ENCODE measurements around the gene PROS1.
A peak's percentile ranks its signal among the peaks of the same experiment; 100 is the strongest.

Gene PROS1

DNA sequence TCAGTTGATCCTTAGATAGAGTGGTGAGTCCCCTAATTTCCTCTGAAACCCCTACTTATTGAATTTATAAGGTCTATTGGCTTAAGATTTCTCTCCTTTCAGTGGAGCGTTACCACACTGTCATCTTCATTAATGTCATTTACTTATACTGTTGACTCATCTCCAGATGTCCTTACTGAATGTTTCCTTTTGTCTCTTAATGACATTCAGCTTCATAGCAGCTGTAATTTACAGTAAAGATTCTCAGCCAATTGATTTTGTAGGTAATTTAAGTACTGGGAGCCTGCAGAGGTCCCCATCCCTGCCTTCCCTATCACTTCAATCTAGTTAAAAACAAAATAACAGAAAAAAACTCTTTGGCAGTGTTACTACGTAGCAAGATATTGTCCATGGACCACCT lies 35.9 kb upstream of the PROS1 start:
- DNase-seq (ENCODE audit: extremely low read depth, low read depth) = no peak
- TF ChIP-seq, protein P1, sequence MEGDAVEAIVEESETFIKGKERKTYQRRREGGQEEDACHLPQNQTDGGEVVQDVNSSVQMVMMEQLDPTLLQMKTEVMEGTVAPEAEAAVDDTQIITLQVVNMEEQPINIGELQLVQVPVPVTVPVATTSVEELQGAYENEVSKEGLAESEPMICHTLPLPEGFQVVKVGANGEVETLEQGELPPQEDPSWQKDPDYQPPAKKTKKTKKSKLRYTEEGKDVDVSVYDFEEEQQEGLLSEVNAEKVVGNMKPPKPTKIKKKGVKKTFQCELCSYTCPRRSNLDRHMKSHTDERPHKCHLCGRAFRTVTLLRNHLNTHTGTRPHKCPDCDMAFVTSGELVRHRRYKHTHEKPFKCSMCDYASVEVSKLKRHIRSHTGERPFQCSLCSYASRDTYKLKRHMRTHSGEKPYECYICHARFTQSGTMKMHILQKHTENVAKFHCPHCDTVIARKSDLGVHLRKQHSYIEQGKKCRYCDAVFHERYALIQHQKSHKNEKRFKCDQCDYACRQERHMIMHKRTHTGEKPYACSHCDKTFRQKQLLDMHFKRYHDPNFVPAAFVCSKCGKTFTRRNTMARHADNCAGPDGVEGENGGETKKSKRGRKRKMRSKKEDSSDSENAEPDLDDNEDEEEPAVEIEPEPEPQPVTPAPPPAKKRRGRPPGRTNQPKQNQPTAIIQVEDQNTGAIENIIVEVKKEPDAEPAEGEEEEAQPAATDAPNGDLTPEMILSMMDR (IDR thresholded peaks at IDR 0.05; ENCODE audit: low read depth, low read length, missing control alignments) = no peak

DNA sequence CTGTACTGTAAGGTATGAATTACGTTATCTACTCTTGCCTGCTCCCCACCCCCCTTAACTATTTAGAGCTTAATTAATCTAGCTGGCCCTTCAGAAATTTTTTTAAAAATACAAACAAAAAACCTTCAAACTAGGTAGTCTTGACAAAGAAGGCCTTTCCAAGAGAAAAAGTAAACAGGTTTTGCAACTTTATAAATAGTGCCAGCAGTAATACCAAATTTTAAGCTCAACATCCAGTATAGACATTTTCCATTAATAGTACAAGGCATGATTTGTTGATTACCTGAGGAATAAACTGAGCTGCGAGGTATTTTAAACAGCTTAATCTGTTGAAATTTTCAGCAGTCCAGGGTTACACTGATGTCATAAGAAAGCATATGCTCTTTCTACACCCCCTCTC lies 34.6 kb upstream of the PROS1 start:
- H3K4me3 ChIP-seq (replicated peaks; ENCODE audit: low read depth, low read length) = no peak overlapping the region
- TF ChIP-seq, protein P1 (IDR thresholded peaks at IDR 0.05; ENCODE audit: low read depth, low read length, missing control alignments) = no peak
- no peak for DNase-seq (ENCODE audit: extremely low read depth, low read depth)

More for the DNA sequence above, 35.9 kb upstream of the PROS1 start:
- no peak overlapping the region for H3K4me3 ChIP-seq (replicated peaks; ENCODE audit: low read depth, low read length)

GRCh38 chr3:94004301-94004910 lies 30.7 kb upstream of the PROS1 start:
- TF ChIP-seq, protein P1 (IDR thresholded peaks at IDR 0.05; ENCODE audit: low read depth, low read length, missing control alignments) = peak; percentile 65
- peak; percentile 56 for DNase-seq (ENCODE audit: extremely low read depth, low read depth)
- no peak overlapping the region for H3K4me3 ChIP-seq (replicated peaks; ENCODE audit: low read depth, low read length)

GRCh38 chr3:94001827-94002495 lies 28.3 kb upstream of the PROS1 start:
- TF ChIP-seq, protein P1 (IDR thresholded peaks at IDR 0.05; ENCODE audit: low read depth, low read length, missing control alignments) = no peak
- H3K4me3 ChIP-seq (replicated peaks; ENCODE audit: low read depth, low read length) = no peak overlapping the region
- DNase-seq (ENCODE audit: extremely low read depth, low read depth) = no peak

DNA sequence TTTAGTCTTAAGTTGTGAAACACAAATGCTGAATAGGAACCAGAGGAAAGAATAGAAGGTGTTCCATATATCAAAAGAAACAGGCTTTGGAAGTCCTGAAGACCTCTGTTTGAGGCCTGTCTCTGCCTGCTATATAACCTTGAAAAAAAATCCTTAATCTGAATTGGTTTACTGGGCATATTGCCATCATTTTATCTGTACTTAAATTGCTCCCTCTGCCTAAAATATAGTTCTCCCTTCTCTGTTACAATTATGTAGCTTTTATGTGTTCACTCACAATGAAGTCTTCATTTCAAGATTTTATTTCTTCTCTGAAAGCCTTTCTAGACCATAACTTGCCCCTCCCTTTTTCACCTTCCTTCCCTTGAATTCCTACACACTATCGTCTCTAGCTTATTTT lies 27.5 kb upstream of the PROS1 start:
- TF ChIP-seq, protein P1 (IDR thresholded peaks at IDR 0.05; ENCODE audit: low read depth, low read length, missing control alignments) = no peak
- no peak for DNase-seq (ENCODE audit: extremely low read depth, low read depth)
- no peak overlapping the region for H3K4me3 ChIP-seq (replicated peaks; ENCODE audit: low read depth, low read length)

DNA sequence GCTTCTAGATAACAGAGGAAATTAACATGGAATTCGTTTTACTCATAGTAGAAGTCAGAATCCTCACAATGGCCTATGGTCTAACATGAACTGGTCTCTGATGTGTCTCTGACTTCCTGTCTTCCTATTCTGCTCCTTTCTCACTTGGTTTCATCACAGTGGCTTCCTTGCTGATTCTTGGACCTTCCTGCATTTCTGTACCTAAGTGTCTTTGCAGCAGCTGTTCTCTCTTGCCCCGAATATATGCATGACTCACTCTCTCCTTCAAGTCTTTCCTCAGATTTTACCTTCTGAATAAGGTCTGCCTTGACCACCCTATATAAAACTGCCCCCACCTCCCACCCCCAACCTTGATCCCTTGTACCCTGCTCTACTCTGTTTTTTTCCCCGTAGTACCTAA lies 20.4 kb upstream of the PROS1 start:
- TF ChIP-seq, protein P1 (IDR thresholded peaks at IDR 0.05; ENCODE audit: low read depth, low read length, missing control alignments) = no peak
- H3K4me3 ChIP-seq (replicated peaks; ENCODE audit: low read depth, low read length) = no peak overlapping the region
- DNase-seq (ENCODE audit: extremely low read depth, low read depth) = no peak

Measured in HFF-Myc (cell line).